Activated CD4-positive, alpha-beta T cell treated with anti-CD3 and anti-CD28 coated beads for 24 hours (primary cell): ENCODE measurements around the gene ZNF280D.

Source experiments
- DNase-seq, 2 donors: peaks; one replicate each; pipeline ENCODE4 v3.0.0-alpha.2; 2020; ENCODE audit warnings: low read depth in 2 of 2

ZNF280D gene

DNA sequence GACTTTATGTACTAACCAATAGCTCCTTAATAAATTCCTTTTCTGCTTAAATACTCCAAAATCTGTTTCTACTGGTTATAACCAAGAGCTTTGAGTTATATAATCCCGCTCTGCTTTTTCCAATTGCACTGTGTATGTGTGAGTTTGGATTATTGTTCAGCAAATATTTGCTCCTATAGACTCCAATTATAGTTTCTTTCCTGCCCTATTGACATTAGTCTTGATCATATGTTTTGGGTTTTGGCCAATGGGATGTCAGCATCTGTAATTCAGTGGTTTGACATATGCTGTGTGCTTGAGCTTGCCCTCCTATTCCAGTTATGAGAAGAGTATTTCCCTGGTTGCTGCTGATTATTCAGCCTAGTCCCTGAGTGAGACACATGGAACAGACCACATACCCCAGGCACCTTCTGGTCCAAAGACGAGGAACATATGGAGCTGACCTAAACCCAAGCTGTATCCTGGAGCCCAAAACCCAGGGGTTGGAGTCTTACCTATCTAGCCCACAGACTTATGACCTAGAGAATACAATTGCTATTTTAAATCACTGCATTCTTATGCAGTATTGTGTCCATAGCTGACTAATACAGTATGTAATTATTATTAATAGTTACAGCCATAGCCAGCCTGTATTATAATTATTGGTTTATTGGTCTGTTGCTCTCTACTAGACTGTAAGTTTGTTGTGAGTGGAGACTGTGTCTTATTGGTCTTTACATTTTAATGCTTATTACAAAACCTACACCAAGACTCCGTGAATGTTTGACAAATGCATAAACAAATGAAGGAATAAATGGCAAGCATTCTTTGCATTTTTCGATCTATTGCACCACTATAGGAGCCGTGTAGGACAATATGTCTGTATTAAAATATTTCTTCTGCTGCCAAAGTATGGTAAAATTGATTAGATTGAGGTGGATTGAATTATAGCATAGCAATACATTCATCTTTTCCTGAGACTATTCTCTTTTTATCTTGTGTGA is 11.7 kb upstream of the ZNF280D start:
- no peak for DNase-seq

DNA sequence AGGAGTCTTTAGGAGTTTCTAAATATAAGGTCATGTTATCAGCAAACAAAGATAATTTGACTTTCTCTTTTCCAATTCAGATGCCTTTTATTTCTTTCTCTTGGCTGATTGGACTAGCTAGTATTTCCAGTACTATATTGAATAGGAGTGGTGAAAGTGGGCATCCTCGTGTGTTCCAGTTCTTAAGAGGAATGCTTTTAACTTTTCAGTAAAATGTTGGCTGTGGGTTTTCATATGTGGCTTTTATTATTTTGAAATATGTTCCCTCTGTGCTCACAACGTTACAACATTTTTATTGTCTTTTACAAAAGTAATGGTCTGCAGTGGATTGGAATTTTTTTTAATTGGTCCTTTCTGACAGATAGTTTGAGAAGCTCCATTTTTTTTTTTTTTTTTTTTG is 8.2 kb upstream of the ZNF280D start:
- no peak for DNase-seq

DNA sequence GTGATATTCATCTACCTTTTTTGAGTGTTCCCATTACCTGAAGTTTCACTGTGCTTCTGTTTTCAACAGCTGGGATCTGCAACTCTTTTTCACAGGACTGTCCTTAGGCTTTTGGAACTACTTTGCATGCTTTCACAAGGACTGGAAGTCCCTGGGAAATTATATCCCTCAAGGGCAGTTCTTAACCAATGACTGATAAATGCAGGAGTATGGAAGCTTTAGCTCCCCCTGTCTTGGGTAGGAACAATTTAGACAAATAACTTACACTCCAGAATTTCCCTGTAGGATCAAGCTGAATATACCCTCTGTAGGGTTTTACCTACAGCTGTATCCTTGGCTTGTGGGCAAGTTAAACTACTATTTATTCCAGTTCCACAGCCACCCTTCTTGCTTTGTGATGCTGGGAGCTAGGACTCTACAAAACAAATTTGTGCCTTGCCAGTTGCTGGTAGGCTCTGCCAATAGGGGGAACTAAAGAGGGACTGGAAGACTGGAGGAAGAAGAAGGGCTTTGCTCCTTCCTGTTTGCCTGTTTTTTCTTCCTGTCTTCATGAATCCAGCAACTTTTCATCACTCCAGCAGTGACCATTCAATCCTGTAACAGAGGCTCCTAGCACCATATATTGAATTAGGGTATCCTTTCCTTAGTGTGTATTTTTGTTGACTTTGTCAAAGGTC is 6.8 kb upstream of the ZNF280D start:
- no peak for DNase-seq

DNA sequence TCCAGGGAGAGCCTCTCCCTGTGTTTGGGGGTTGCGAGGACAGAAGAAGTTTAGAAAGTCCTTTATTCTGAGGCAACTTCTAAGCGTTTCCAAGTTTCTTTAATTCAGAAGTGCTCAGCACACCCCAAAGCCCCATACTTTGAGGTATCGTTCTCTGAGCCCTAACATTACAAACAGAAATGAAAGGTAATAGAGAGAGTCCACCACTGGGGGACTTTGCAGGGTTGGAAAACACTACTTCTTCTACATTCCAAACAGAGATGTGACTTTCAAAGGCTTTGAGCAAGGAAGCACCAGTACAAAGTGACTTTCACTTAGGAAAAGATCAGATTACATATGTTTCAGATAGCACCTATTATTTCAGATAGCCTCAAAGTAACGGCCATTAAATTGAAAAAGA is 6.2 kb upstream of the ZNF280D start:
- no peak for DNase-seq

DNA sequence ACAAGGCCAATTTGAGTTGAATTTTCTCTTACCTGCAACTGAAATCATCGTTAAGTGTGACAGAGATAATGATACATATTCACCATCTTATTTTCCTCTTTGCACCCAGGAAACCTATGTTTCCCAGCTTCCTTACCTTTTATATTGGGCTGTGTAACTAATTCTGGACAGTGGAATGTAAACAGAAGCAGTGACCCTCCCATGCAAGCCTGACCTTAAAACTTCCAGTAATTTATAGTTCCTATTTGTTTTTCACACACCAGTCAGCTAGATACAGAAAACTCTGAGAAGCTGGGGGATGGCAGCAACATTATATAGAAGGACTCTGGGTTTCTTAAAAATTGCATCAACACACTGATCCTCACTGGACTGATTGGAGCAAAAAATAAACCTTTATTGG is 4.5 kb upstream of the ZNF280D start:
- DNase-seq, result no peak

DNA sequence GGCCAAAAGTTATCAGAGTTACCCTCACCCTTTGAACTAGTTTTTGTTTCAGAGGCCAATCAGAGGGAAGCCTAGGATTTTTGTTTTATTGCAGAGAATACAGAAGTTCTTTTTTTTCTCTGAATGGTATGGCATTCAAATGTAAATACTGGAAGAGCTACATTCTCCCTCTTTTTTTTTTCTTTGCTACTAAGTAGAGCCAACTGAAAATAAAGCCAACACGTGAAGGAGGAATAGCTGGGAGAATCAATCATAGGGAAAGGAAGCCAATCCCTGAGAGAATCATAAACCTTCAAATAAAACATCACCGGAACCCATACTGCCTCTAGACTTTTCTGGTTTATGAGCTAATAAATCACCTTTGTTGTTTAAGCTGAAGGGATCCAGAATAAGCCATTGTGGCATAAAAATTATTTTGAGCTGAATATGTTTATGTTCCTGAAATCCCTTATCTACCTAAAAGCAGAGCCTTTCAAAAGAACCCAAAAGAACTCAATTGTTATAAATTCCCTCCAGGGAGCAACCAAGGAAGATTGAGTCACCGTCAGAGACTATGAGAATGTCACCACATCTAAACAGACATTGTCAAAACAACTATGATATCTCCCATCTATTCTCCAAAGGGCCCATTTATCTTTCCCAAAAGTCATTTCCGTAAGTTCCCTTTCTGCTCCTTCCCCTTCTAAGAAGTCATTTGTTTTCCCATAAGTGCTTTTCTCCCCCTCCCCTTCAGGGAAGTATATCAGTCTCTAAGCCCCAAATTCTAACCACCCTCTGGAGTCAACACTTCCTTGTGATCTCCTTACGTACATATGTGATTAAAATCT is 3.8 kb upstream of the ZNF280D start:
- no peak for DNase-seq

DNA sequence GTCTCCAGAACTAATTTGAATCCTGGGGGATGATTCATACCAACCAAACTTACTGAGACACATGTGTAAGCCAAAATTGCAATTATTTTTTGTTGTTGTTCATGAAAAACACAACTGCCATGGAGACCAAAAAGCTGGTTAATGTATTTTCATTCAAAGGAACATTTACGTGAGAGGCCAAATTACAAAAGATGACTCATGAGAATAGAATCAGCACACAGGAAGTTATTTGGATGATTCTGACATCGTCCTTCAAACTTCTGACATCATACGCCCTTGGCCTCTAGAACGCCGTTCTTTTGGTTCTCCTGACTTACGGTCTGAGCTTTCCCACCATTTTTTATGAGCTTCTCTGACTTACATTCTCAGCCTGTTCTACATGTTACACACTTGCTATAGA is 3.0 kb upstream of the ZNF280D start:
- DNase-seq, result no peak

DNA sequence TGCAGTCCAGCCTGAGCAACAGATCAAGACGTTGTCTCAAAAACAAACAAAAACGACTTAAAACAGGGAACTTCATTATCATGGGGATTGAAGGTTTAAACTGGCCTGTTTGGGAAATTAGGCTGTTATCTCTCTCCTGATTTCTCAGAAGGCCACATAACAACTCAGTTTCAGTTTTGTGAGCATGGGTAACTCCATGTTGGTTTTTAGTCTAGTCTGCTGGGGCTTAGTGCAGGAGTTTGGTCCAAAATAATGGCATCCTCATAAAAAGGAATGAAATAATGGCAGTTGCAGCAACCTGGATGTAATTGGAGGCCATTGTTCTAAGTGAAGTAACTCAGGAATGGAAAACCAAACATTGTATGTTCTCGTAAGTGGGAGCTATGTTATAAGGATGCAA is 2.3 kb upstream of the ZNF280D start:
- no peak for DNase-seq

DNA sequence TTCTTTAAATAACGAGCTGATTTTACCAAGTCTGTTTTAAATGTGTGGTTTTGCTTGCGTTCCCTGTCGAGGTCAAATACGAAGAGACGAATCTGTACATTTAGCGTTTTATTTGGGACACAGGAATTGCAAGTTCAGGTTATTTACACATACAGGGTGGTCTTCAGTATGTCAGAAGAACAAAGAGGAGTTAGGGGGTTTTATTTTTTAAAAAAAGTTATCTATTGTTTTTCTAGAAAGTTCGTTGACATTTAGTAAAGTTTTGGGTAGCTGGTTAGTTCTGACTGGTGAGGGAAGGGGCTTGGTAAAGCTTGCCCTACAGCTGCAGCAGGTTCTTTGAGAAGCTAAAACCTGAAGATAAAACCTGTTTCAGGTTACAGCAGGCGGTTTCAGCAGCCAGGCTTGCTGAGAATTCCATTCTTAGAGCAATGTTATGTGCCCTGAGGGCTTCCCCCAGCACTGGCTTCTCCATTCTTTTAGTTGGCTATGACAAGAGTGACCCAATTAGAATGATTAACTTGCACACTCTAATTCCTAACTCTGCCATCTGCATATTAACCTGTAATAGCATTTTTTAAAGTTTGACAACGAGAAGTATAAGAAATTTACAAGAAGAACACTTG is 815 bp upstream of the ZNF280D start:
- no peak for DNase-seq

DNA sequence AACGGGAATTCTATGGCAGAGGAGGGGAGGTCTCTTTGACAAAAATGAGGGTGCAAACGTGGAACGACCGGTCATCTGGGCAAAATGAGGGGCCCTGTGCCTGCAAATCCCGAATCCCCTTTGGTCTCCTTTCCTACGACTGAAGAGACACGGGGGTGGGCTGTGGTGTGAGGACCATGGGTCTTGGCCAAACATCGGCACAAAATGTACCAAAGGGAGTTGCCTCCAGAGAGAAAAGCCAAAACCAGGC is 498 bp downstream of the ZNF280D start:
- DNase-seq, result peak in 1 of 2 donors; percentile 2

DNA sequence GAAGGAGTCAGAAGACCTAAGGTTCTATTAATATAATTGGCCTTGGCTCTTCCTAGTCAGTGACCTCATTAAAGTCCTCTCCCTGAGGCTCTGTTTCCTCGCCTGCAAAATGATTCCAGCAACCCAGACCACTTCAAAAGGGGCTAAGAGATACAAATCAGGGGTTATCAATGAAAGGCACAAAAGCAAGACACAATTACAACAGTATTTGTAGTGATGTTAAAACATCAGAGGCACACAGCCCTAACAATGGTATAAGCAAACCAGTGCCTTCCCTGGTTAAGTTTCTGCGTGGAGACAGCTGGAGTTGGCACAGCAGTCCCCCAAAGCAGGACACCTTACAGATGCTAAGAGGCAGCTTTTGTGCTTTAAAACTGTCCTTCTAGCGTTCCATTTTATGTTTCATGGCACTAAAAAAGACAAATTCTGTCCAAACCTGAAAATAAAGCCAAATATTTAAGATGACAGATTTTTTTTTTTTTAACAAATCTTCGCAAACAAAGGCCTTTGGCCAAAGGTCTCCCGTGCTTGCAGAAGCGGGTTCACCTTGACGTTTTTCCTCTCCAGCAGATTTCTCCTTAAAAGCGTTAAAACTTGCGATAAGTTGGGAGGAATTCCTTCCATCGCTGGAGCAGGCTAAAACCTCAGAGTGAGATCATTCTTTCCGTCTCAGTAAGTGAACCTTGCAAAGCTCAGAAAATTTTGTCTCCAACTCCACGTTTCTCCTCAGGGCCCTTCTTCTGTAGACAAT is 999 bp downstream of the ZNF280D start:
- DNase-seq, result no peak

DNA sequence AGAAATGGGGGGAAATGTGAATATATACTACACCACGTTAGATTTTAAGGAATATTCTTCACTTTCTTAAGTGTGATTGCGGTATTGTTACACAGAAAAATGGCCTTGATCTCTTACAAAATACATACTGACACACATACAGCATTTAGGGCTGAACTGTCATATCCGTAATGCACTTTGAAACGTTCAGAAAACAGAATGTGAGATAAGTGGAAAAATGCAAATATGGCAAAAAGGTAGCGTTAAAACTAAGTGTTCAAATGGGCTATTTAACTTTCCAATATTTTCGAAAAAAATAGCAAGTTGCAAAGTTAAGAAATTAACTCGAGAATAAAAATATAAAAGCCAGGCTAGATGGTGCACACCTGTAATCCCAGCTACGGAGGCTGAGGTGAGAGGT is 1.8 kb downstream of the ZNF280D start:
- DNase-seq, result no peak

DNA sequence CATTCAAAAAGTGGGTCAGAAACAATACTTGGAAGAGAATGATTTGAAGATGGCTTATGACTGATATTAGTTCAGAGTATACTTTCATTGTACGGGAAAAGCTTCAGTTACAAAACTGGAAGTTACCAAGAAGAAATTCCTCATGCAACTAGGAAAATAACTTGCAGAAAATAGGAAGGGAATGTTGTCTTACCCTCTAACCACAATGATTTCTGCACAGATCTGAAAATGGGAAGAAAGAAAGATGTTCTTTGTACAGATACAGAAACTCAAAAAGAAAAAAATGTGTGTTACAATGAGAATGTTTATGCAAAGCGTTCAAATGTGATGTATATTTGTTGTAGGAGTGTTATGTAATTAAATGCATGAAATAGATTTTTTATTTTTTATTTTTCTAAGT is 3.7 kb downstream of the ZNF280D start:
- no peak for DNase-seq

DNA sequence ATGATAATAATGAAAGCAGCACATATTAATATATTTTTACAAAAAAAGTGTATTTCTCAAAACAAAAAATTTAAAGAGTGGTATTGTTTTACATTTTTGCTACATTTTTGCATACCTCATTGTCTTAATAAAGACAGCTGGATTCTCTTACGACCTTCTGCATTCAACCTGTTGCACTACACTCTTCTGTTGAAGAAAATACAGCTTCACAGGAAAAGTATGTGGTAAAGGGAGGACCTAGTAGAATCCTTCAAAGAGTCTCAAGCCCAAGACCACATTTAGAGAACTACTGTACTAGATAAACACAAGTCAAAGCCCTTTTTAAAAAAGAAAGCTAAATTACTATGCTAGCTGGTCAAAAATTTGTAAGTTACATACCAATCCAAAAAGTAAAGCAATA is 7.9 kb downstream of the ZNF280D start:
- DNase-seq, result no peak

DNA sequence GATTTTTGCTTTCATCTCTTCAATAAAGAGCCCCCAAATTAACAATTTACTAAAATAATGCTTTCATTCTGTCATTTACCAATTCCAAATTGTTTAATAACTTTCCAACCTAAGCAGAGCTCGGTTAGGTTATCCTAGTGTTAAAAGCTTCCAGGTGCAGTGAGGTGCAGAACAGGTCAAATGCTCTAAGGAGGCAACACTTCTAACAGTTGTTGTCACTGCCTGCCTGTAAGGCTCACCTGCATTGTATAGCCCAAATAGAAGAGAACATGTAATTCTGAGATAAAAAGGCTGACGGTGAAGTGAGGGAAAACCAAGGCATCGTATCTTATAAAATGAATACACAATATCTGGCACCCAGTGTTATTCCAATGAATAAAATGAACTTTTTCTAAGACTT is 9.1 kb downstream of the ZNF280D start:
- DNase-seq, result no peak

DNA sequence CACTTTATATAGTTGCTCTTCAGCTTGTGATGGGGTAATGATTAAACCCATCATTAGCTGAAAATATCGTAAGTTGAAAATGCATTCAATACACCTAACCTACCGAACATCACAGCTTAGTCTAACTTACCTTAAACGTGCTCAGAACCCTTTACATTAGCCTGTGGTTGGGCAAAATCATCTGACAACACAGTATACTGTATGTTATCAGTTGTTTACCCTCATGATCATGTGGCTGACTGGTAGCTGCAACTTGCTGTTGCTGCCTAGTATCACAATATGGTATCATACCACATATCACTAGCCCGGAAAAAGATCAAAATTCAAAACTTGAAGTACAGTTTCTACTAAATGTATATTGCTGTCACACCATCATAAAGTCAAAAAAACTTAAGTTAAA is 9.5 kb downstream of the ZNF280D start:
- no peak for DNase-seq

DNA sequence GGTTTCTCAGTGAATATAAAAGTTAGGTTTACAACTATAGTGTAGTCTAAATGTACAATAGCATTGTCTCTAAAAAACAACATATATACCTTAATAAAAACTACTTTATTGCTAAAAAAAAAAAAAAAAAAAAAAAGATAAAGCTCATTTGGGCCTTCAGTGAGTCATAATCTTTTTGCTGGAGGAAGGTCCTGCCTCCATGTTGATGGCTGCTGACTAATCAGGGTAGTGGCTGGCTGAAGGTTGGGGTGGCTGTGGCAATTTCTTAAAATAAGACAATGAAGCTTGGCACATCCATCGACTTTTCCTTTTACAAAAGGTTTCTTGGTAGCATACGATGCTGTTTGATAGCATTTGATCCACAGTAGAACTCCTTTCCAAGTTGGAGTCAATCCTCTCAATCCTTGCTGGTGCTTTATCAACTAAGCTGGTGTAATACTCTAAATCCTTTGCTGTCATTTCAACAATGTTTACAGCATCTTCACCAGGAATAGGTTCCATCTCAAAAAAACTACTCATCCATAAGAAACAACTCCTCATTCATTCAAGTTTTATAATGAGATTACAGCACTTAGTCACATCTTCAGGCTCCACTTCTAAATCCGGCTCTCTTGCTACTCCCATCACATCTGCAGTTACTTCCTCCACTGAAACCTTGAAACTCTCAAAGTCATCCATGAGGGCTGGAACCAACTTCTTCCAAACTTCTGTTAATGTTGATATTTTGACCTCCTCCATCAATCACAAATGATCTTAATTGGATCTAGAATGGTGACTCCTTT is 13.3 kb downstream of the ZNF280D start:
- DNase-seq, result no peak

DNA sequence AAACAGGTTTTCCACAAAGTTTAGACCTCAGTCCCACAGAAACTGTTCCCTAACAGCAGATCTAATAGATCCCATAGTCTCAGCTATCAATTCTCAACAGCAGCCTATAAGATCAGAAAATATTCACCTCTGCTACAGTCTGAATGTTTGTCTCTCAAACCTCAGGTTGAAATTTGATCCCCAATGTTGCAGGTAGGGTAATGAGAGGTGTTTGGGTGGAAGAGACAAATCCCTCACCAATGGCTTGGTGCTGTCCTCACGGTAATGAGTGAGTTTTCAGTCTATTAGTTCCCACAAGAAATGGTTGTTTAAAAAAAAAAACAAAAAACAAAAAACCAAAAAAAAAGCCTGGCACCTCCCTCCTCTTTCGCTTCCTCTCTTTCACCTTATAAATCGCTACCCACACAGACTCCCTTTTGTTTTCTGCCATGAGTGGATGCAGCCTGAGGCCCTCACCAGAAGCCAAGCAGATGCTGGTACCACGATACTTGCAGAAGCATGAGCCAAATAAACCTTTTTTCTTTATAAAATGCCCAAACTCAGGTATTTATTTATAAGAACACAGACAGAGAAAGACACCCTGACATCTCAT is 14.2 kb downstream of the ZNF280D start:
- DNase-seq, result no peak

DNA sequence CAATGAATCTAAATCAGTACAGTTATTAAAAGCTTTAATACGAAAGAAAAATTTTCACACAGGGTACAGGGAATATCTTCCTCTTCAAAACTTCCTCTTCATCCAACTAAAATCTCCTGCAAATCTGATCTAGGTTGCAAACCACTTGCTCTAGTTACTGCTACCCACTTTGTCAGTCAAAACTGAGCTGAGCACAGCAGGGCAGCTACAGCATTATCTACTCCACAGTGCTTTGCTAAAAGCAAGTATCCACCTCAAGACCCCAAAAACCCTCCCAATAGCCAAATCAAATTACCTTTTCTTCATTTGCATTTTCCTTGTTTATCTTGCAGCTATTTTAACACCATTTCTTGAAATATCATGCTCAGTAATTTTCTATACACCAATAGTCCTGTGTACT is 14.7 kb downstream of the ZNF280D start:
- DNase-seq, result no peak

DNA sequence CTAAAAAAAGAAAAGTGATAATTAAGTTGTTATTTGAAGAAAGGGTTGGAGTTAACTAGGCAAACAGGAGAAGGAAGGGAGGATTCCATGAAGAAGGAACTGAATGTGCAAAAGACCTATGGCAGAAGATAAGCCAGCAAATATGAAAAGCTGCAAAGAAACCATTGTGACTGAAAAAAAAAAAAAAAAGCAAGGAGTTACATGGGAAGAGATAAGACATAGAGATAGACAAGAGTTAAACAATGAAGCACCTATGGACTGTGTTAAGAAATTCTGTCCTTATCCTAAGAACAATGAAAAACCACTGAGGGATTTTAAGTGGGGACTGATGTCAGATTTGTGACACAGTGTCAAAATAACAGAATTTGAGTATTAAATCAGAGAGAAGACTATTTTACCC is 17.0 kb downstream of the ZNF280D start:
- no peak for DNase-seq
